Transverse colon (tissue), 4 donors: ENCODE data around the gene PRRX2. TPM values are rescaled to one million over a fixed set of nuclear protein-coding genes. Genes with fewer than 3 reads are reported as not detected.

Experiments
- DNase-seq: peaks from one replicate; pipeline ENCODE4 v3.0.0-alpha.2; 2019
- H3K27ac ChIP-seq, 4 donors: fragments of 200-600 bp; sonication (generic); 2 replicates each; pipeline ENCODE4 v1.5.1; 2016 to 2018; ENCODE audit warnings: inconsistent platforms in 4 of 4
- H3K27me3 ChIP-seq: fragments of 200-600 bp; sonication (generic); 2 replicates; pipeline ENCODE4 v1.5.1; 2017; ENCODE audit warnings: inconsistent platforms
- H3K36me3 ChIP-seq, 4 donors: fragments of 200-600 bp; sonication (generic); 2 replicates each; pipeline ENCODE4 v1.5.1; 2017 to 2019; ENCODE audit warnings: inconsistent platforms in 4 of 4
- H3K4me1 ChIP-seq, 4 donors: fragments of 200-600 bp; sonication (generic); 2 replicates each; pipeline ENCODE4 v1.5.1; 2017 to 2020; ENCODE audit warnings: inconsistent platforms in 4 of 4
- H3K4me3 ChIP-seq, 4 donors: fragments of 200-600 bp; sonication (generic); 1 replicate in 1 of 4; 2 replicates in 3 of 4; pipeline versions ENCODE4 v1.5.1 to v1.6.1; 2017 to 2019; ENCODE audit warnings: inconsistent platforms in 4 of 4
- H3K9me3 ChIP-seq, 2 donors: fragments of 200-600 bp; sonication (generic); 2 replicates each; pipeline ENCODE4 v1.5.1; 2017 to 2019; ENCODE audit warnings: inconsistent platforms in 2 of 2
- EP300 ChIP-seq: sonication (generic); formaldehyde crosslinking; IDR thresholded peaks from one replicate; pipeline ENCODE4 v1.6.1; 2017; ENCODE audit warnings: antibody characterized with exemption, low read depth
- POLR2A ChIP-seq: fragments of 450-650 bp; IDR thresholded peaks from one replicate; pipeline ENCODE4 v1.6.1; 2016; ENCODE audit warnings: antibody characterized with exemption, mild to moderate bottlenecking, moderate library complexity
- POLR2AphosphoS5 ChIP-seq, 3 donors: sonication (generic); formaldehyde crosslinking; IDR thresholded peaks; one replicate each; pipeline ENCODE4 v1.6.1; 2016; ENCODE audit warnings: antibody characterized with exemption in 3 of 3
- WGBS, 2 donors: methylation state at CpG; one replicate each; pipeline ENCODE4 v1.1.5; 2018; ENCODE audit warnings: low coverage in 1 of 2; 5-methylcytosine and 5-hydroxymethylcytosine counted together
- in situ Hi-C, 4 donors: fragments of 200-750 bp; cut with MboI; loops; one replicate each; pipeline versions ENCODE4 v1.15.0 to v1.15.1; 2017; ENCODE audit warnings: low sequenced_read_pairs in 3 of 4, low pct_ligation_motif_present in 1 of 4, low pct_unique_long_range_greater_than_20kb in 1 of 4
- intact Hi-C: fragments of 100-400 bp; cut with DNase I; formaldehyde crosslinking; loops from one replicate; pipeline ENCODE4 v1.15.1; 2023; ENCODE audit warnings: low total_unique reads
- total RNA-seq, 4 donors: library from RNA; depleted of rRNA; stranded (reverse); fragments of >200 nt; gene quantifications; one replicate each; pipeline ENCODE4 v1.1.0, GENCODE V29; 2016
- TF ChIP-seq, protein P1 (sequence below), 5 experiments: fragments of 200-600 bp in 3 of 5; fragments of 450-650 bp in 2 of 5; sonication (generic) in 3 of 5; IDR thresholded peaks; 1 replicate in 2 of 5; 2 replicates in 3 of 5; pipeline ENCODE4 v1.5.1; 2016 to 2017; ENCODE audit warnings: antibody characterized with exemption in 5 of 5, inconsistent platforms in 3 of 5, mild to moderate bottlenecking in 2 of 5, moderate library complexity in 1 of 5

Gene PRRX2
- total RNA-seq, 4 donors from 2014 or later, result 0.41 TPM; not detected in 3

DNA sequence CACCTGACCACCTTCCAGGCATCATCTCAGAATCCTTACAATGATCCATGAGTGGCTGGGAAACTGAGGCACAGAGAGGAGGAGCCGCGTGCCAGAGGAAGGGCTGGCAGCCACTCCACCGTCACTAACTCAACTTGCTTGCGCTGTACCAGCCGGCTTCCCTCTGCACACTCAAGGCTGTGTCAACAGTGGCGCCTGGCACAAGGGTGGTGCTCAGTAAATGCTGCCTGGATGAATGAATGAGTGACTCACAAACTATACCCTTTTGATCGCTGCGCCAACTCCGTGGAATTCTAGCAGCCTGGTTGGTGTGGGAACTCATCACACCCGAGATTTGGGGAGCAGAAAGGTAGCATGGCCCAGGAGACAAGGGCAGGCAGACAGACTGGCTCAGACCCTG is 21.9 kb downstream of the PRRX2 start:
- H3K9me3 ChIP-seq, result no peaks in the 10 kb centered on the region
- in situ Hi-C loops, result no loop called here
- intact Hi-C loops, result loop anchor here (10.0 kb wide), 1 partner anchor 1647 kb away; no protein-coding TSS in a partner anchor
- 57% methylated on average over 10 of the region's 10 CpGs; no CpG with 5 or more reads in 1 of the 2 donors for WGBS, 2 donors
- TF ChIP-seq, protein P1, sequence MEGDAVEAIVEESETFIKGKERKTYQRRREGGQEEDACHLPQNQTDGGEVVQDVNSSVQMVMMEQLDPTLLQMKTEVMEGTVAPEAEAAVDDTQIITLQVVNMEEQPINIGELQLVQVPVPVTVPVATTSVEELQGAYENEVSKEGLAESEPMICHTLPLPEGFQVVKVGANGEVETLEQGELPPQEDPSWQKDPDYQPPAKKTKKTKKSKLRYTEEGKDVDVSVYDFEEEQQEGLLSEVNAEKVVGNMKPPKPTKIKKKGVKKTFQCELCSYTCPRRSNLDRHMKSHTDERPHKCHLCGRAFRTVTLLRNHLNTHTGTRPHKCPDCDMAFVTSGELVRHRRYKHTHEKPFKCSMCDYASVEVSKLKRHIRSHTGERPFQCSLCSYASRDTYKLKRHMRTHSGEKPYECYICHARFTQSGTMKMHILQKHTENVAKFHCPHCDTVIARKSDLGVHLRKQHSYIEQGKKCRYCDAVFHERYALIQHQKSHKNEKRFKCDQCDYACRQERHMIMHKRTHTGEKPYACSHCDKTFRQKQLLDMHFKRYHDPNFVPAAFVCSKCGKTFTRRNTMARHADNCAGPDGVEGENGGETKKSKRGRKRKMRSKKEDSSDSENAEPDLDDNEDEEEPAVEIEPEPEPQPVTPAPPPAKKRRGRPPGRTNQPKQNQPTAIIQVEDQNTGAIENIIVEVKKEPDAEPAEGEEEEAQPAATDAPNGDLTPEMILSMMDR (IDR thresholded peaks at IDR 0.05), result no peak
- TF ChIP-seq POLR2AphosphoS5 (IDR thresholded peaks at IDR 0.05), result no peak
- no peak for DNase-seq
- no peak overlapping the region for H3K4me3 ChIP-seq
- H3K27me3 ChIP-seq, result no peaks in the 10 kb centered on the region
- no peak overlapping the region for H3K27ac ChIP-seq
- H3K36me3 ChIP-seq, result no peaks in the 10 kb centered on the region
- H3K4me1 ChIP-seq, result peaks cover 0 to 2% (median 0%) of the 10 kb centered on the region in 4 donors

DNA sequence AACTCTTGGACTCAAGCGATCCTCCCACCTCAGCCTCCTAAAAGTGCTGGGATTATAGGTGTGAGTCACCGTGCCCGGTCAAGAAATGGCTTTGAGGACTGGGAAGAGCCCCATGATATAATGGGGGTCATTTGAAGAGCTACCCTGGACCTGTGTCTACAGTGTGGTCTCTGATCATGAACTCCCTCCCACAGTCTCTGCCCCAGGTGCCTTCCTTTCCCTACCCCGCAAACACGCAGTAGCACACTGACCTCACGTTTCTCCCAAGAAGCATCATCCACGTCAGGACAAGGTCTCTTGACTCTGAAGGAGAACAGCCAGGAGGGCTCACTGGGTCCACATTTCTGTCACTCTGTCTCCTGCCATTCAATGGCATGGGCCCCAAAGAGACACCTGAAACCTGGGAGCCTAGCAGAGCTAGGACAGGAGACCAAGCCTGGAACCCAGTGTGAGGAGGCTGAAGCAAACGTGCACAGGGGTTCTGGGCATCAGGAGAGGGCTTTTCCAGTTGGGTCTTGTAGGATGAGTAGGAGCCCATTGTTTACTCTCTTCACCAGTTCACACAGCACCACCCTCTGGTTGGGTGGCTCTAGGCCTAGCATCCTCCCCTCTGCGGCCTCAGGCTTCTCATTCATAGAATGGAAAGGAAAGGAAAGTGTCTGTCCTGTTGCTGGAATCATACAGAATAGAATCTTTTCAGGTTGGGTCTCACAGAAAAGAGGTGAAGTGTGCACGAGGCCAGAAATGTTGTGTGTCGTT is 23.0 kb downstream of the PRRX2 start:
- in situ Hi-C loops (no loop called here), intact Hi-C loops (loop anchor here (10.0 kb wide), 1 partner anchor 1646 kb away; no protein-coding TSS in a partner anchor)
- H3K27me3 ChIP-seq, result no peaks in the 10 kb centered on the region
- no peak overlapping the region for H3K4me3 ChIP-seq
- DNase-seq, result no peak
- no peaks in the 10 kb centered on the region for H3K9me3 ChIP-seq
- WGBS, 2 donors, result 76 to 87% methylated on average over 4 to 11 of the region's 11 CpGs
- no peaks in the 10 kb centered on the region for H3K36me3 ChIP-seq
- TF ChIP-seq POLR2A (no peak), EP300 (no peak), POLR2AphosphoS5 (IDR thresholded peaks at IDR 0.05) (no peak)
- TF ChIP-seq, protein P1 (IDR thresholded peaks at IDR 0.05), result no peak
- no peaks in the 10 kb centered on the region for H3K4me1 ChIP-seq
- H3K27ac ChIP-seq, result no peak overlapping the region

DNA sequence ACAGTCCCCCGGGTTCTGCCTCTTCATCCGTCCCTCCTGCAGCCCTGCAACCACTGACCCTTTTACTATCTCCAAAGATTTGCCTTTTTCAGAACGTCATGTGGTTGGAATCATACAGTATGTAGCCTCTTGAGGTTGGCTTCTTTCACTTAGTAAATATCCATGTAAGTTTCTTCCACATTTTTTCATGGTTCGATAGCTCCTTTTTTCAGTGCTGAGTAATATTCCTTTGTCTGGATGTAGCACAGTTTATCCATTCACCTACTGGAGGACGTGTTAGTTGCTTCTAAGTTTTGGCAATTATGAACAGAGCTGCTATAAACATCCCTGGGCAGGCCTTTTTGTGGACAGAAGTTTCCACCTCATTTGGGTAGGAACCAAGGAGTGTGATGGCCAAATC is 27.1 kb downstream of the PRRX2 start:
- Histone ChIP-seq H3K36me3 (no peaks in the 10 kb centered on the region), H3K9me3 (no peaks in the 10 kb centered on the region), H3K27ac (no peak overlapping the region), H3K27me3 (peaks cover 27% of the 10 kb centered on the region), H3K4me3 (no peak overlapping the region), H3K4me1 (peaks cover 0 to 7% (median 3%) of the 10 kb centered on the region in 4 donors)
- WGBS, 2 donors, result 71 to 76% methylated on average over 2 to 5 of the region's 5 CpGs
- no peak for TF ChIP-seq POLR2AphosphoS5 (IDR thresholded peaks at IDR 0.05)
- no peak for TF ChIP-seq EP300
- TF ChIP-seq, protein P1 (IDR thresholded peaks at IDR 0.05), result no peak
- no peak for TF ChIP-seq POLR2A
- DNase-seq, result no peak
- intact Hi-C loops (no loop called here), in situ Hi-C loops (no loop called here)

DNA sequence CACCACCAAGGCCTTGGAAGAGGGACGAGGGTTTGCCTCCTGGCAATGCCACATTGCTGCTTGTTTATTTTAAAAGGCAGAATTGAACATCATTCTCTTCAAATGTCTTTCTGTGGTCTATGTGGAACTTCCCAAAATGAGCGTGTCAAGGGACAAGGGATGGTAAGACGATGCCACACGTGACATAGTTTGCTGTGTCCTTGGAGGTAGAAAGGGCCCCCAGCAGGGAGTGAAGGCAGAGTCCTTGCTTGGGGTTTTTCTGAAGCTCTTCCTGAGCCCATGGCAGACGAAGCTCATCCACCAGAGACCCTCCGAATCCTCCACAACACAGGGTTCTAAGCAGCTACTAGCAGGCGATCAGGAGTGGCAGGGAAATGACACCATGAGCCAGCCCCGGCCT is 28.3 kb downstream of the PRRX2 start:
- no peak for DNase-seq
- Histone ChIP-seq H3K4me1 (peaks cover 0 to 15% (median 12%) of the 10 kb centered on the region in 4 donors), H3K27ac (no peak overlapping the region), H3K4me3 (no peak overlapping the region), H3K27me3 (peaks cover 39% of the 10 kb centered on the region), H3K9me3 (no peaks in the 10 kb centered on the region), H3K36me3 (no peaks in the 10 kb centered on the region)
- TF ChIP-seq, protein P1 (IDR thresholded peaks at IDR 0.05), result no peak
- no peak for TF ChIP-seq POLR2AphosphoS5 (IDR thresholded peaks at IDR 0.05)
- no peak for TF ChIP-seq EP300
- no peak for TF ChIP-seq POLR2A
- intact Hi-C loops, result no loop called here
- in situ Hi-C loops, result no loop called here
- 69 to 71% methylated on average over 1 to 8 of the region's 8 CpGs for WGBS, 2 donors
